ENCODE measurements around the gene FKBP11. TPM values are rescaled to one million over a fixed set of nuclear protein-coding genes. Genes with fewer than 3 reads are reported as not detected.

FKBP11 gene
- total and polyA plus RNA-seq, 2 of the 8 experiments (the other 6 are each of a cell fraction or from before 2014, with no cell fraction given) = 45.7 to 65.1 TPM

- DNase-seq (ENCODE audit: low read depth in 1 of 2, low spot score in 2 of 2) (no peak), FAIRE-seq (no peak)
- 77% methylated on average over 2 of the region's 2 CpGs; no CpG with 5 or more reads in 1 of the 2 experiments for WGBS, 2 experiments (ENCODE audit: extremely low coverage in 1 of 2, insufficient coverage in 1 of 2, insufficient read length in 1 of 2, insufficient replicate concordance in 2 of 2, low coverage in 1 of 2, low lambda C conversion rate in 2 of 2, missing lambda C conversion rate in 1 of 2)
- TF ChIP-seq NRF1 (IDR thresholded peaks at IDR 0.05; ENCODE audit: low read depth, low read length) (no peak), ATF3 (IDR thresholded peaks at IDR 0.05; ENCODE audit: insufficient read depth, low read depth, low read length) (no peak), HDAC2 (IDR thresholded peaks at IDR 0.05; ENCODE audit: borderline replicate concordance in 1 of 2, low read depth in 2 of 2, low read length in 2 of 2) (no peak), E2F6 (IDR thresholded peaks at IDR 0.05) (no peak), HDAC6 (IDR thresholded peaks at IDR 0.05; ENCODE audit: low read depth, low read length) (no peak), EP300 (IDR thresholded peaks at IDR 0.05; ENCODE audit: borderline replicate concordance in 1 of 2, low read depth in 2 of 2, low read length in 2 of 2) (no peak), KDM1A (IDR thresholded peaks at IDR 0.05; ENCODE audit: borderline replicate concordance, low read length) (no peak)
- 0 out of 7 replicates have a peak, but pooled peaks cover 0 to 2% (median 0%) of the 10 kb centered on the region in 4 experiments for H3K4me1 ChIP-seq (replicated peaks in 1 of 4; ENCODE audit: control insufficient read depth in 3 of 4, insufficient read depth in 4 of 4, low read length in 3 of 4)
- no peak overlapping the region for H2AK5ac ChIP-seq (ENCODE audit: low read depth, low read length)
- H3K79me1 ChIP-seq (ENCODE audit: low read depth, low read length) = no peaks in the 10 kb centered on the region
- H3K14ac ChIP-seq (ENCODE audit: insufficient read length) = no peak overlapping the region
- no peak overlapping the region for H3K9ac ChIP-seq (replicated peaks in 1 of 4; ENCODE audit: extremely low read depth in 1 of 4, low read depth in 3 of 4, low read length in 3 of 4)
- H4K5ac ChIP-seq (ENCODE audit: insufficient read length, low read depth, low read length) = no peak overlapping the region
- no peaks in the 10 kb centered on the region; the same call in 1 of the 2 replicates for H3K23me2 ChIP-seq (ENCODE audit: low read depth, low read length)
- no peak overlapping the region for H4K91ac ChIP-seq (replicated peaks; ENCODE audit: insufficient read length, low read length)
- no peak overlapping the region for H2BK120ac ChIP-seq (replicated peaks; ENCODE audit: low read depth, low read length)
- no peak overlapping the region for H2AFZ ChIP-seq (ENCODE audit: low read length)
- H3K4me2 ChIP-seq (ENCODE audit: insufficient read depth in 1 of 2, low read depth in 2 of 2, low read length in 2 of 2) = no peak overlapping the region
- H4K20me1 ChIP-seq (replicated peaks in 1 of 2; ENCODE audit: control insufficient read depth in 1 of 2, insufficient read depth in 2 of 2, low read length in 2 of 2) = no peaks in the 10 kb centered on the region
- H4K8ac ChIP-seq (ENCODE audit: extremely low read depth, insufficient read depth, low read length) = no peak overlapping the region
- H3K9me3 ChIP-seq (ENCODE audit: insufficient read depth in 2 of 2, low read depth in 1 of 2, low read length in 1 of 2) = no peaks in the 10 kb centered on the region
- no peaks in the 10 kb centered on the region for H3K27me3 ChIP-seq (replicated peaks in 1 of 4; ENCODE audit: control insufficient read depth in 3 of 4, extremely low read depth in 1 of 4, insufficient read depth in 3 of 4, low read length in 3 of 4)
- H2BK5ac ChIP-seq (ENCODE audit: low read depth, low read length) = no peak overlapping the region
- H3K23ac ChIP-seq (ENCODE audit: insufficient read length) = no peak overlapping the region
- H3K4me3 ChIP-seq (ENCODE audit: extremely low read depth in 1 of 4, insufficient read depth in 2 of 4, low read depth in 3 of 4, low read length in 4 of 4) = no peak overlapping the region
- no peaks in the 10 kb centered on the region for H3K36me3 ChIP-seq (ENCODE audit: control insufficient read depth in 2 of 4, insufficient read depth in 4 of 4, low read length in 3 of 4)
- H3K79me2 ChIP-seq (ENCODE audit: control insufficient read depth in 1 of 2, insufficient read depth in 2 of 2, low read length in 2 of 2) = no peaks in the 10 kb centered on the region
- no peak overlapping the region for H2BK12ac ChIP-seq (ENCODE audit: low read depth, low read length)
- H3K27ac ChIP-seq (ENCODE audit: low read depth, low read length) = no peak overlapping the region
- CTCF ChIA-PET (ENCODE audit: partially characterized antibody) = interaction anchor here (0.6 to 6.8 kb wide), 14 partner anchors 11 to 211 kb away, joined by 3 to 79 read pairs (median 3); partner anchors contain the start of gene DDX23
- POLR2A ChIA-PET (ENCODE audit: partially characterized antibody) = interaction anchor here (0.6 to 3.3 kb wide), 6 partner anchors 14 to 197 kb away, joined by 3 to 15 read pairs (median 3); partner anchors contain the start of genes FKBP11 and RND1
- H3K4ac ChIP-seq (replicated peaks; ENCODE audit: insufficient read length, low read depth, low read length) = no peak overlapping the region
- no peak overlapping the region for H2BK15ac ChIP-seq (ENCODE audit: low read length)
- no peak overlapping the region for H2BK20ac ChIP-seq (ENCODE audit: low read length)
- no peak overlapping the region for H3K56ac ChIP-seq (replicated peaks; ENCODE audit: insufficient read length, low read depth, low read length)
- H3K18ac ChIP-seq (ENCODE audit: extremely low read depth, low read length) = no peak overlapping the region
Measured at GRCh38 chr12:48899651-48900050, 25.6 kb downstream of the FKBP11 start.

Data from H1 (cell line).